AG09319 (cell line): ENCODE measurements around the gene DEFB119.

Source experiments
- DNase-seq: peaks from one replicate; pipeline ENCODE4 v3.0.0-alpha.2; 2010; ENCODE audit warnings: low read depth; ENCODE audit errors: extremely low read depth
- CTCF ChIP-seq: IDR thresholded peaks from 2 replicates; pipeline ENCODE4 v1.5.1; 2011; ENCODE audit warnings: low read depth, mild to moderate bottlenecking, inconsistent platforms, low read length, moderate library complexity

The DEFB119 gene

GRCh38 chr20:31363295-31363694 is 27.1 kb downstream of the DEFB119 start:
- no peak for DNase-seq
- TF ChIP-seq CTCF, result no peak

GRCh38 chr20:31355981-31356380 is 34.4 kb downstream of the DEFB119 start:
- no peak for TF ChIP-seq CTCF
- DNase-seq, result no peak

- no peak for TF ChIP-seq CTCF
- no peak for DNase-seq
Observed at GRCh38 chr20:31341470-31341869, 48.9 kb downstream of the DEFB119 start.

GRCh38 chr20:31330893-31331292 is 59.5 kb downstream of the DEFB119 start:
- no peak for DNase-seq
- TF ChIP-seq CTCF, result no peak
